ENCODE results near the gene DRAXIN. TPM values are rescaled to one million over a fixed set of nuclear protein-coding genes. Genes with fewer than 3 reads are reported as not detected.

The DRAXIN gene
- total RNA-seq, 2 experiments from 2014 or later, result 0.02 to 0.04 TPM

DNA sequence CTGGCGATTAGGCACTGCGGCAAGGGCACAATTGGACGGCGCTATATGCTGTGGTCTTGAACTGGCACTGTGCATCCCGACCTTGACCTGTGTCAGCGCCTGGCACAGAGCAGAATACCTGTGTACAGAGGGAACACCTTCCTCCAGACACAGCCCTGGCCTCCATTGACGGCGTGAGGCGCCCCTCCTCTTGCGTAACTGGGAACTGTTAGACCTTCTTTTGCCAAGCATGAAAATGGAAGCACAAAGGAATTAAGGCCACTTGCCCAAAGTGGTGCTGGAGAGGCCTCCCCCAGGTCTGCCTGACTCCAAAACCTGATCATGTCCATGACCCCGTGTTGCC is 37.6 kb downstream of the DRAXIN start:
- Mint-ChIP-seq H3K36me3 (ENCODE audit: low read depth) (no peaks in the 10 kb centered on the region), H3K27ac (no peak overlapping the region), H3K4me3 (no peak overlapping the region), H3K9me3 (ENCODE audit: low read depth) (no peaks in the 10 kb centered on the region), H3K4me1 (peaks cover 48% of the 10 kb centered on the region), H3K27me3 (no peaks in the 10 kb centered on the region)
- CTCF ChIA-PET, result interaction anchor here (0.6 kb wide), 1 partner anchor 81 kb away, joined by 3 read pairs; no protein-coding TSS in a partner anchor
- intact Hi-C loops (cut with DNase I, micrococcal nuclease), result no loop called here
- no peak for DNase-seq
- POLR2A ChIA-PET, result no interaction called here
- no peak for ATAC-seq

DNA sequence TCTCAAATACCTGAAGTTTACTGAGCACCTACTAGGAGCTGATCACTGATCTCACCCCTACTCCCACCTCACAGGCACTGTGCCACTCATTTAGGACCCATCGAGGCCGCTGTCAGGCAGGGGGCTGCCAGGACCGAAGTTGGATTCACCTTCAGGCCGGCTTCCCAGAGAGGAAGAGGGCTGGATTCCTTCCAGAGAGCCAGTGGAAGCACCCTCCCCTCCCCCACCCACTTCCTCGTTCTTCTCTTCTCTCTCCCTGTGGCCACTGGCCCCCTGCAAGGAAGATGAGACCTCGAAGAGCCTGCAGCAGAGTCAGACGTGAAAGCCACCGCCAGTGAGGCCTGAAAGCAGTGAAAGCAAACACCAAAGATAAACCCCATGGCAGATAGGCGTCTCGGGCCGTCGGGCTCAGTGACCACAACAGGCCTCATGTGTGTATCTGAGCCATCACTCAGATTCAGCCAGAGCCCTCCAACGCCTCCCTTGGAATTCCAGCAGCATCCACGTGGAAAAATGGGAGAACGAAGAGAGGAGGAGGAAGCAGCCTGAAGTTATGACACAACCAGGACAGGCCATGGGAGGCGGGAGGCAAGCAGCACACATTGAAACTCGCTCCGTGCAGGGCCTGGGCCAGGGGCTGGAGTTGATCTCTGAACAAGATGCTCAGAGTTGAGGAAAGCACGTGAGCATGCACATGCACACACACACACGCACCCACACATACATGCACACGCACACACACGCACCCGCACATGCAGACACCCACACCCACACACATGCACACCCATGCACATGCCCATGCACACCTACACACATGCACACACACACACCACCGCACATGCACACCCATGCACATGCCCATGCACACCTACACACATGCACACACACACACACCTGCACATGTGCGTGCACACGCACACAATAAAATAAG is 38.3 kb downstream of the DRAXIN start:
- Mint-ChIP-seq H3K36me3 (ENCODE audit: low read depth) (no peaks in the 10 kb centered on the region), H3K27ac (peak overlapping the region; percentile 77), H3K27me3 (no peaks in the 10 kb centered on the region), H3K4me1 (peaks cover 48% of the 10 kb centered on the region), H3K4me3 (peak overlapping the region; percentile 42), H3K9me3 (ENCODE audit: low read depth) (no peaks in the 10 kb centered on the region)
- peak; percentile 8 for ATAC-seq
- ChIA-PET CTCF (interaction anchor here (1.3 to 2.9 kb wide), 3 partner anchors 10 to 692 kb away, joined by 4 to 20 read pairs (median 17); no protein-coding TSS in a partner anchor), POLR2A (interaction anchor here (1.2 to 2.4 kb wide), 2 partner anchors 73 to 179 kb away, joined by 3 to 8 read pairs; no protein-coding TSS in a partner anchor)
- intact Hi-C loops (cut with DNase I, micrococcal nuclease), result loop anchor here (5.0 kb wide), 2 partner anchors 47 to 447 kb away; partner anchors contain the start of gene MAD2L2 (in 1 of the 2)
- DNase-seq, result peak; percentile 24

GRCh38 chr1:11730429-11730891 is 39.0 kb downstream of the DRAXIN start:
- intact Hi-C loops (cut with DNase I, micrococcal nuclease), result loop anchor here (5.0 kb wide), 2 partner anchors 48 to 448 kb away; partner anchors contain the start of gene MAD2L2 (in 1 of the 2)
- ATAC-seq, result peak; percentile 65
- H3K4me1 Mint-ChIP-seq, result peaks cover 46% of the 10 kb centered on the region
- peak overlapping the region; percentile 42 for H3K4me3 Mint-ChIP-seq
- peak overlapping the region; percentile 77 for H3K27ac Mint-ChIP-seq
- ChIA-PET CTCF (interaction anchor here (1.3 to 2.9 kb wide), 3 partner anchors 10 to 693 kb away, joined by 4 to 20 read pairs (median 17); no protein-coding TSS in a partner anchor), POLR2A (interaction anchor here (0.7 to 2.4 kb wide), 5 partner anchors 11 to 178 kb away, joined by 3 to 8 read pairs (median 3); no protein-coding TSS in a partner anchor)
- H3K36me3 Mint-ChIP-seq (ENCODE audit: low read depth), result no peaks in the 10 kb centered on the region
- peak; percentile 50 for DNase-seq
- H3K9me3 Mint-ChIP-seq (ENCODE audit: low read depth), result no peaks in the 10 kb centered on the region
- no peaks in the 10 kb centered on the region for H3K27me3 Mint-ChIP-seq

GRCh38 chr1:11731691-11732283 is 40.3 kb downstream of the DRAXIN start:
- DNase-seq, result peak; percentile 56
- peak overlapping the region; percentile 70 for H3K4me3 Mint-ChIP-seq
- ChIA-PET POLR2A (interaction anchor here (0.5 to 2.4 kb wide), 3 partner anchors 12 to 201 kb away, joined by 3 to 8 read pairs (median 3); no protein-coding TSS in a partner anchor), CTCF (interaction anchor here (2.6 to 2.9 kb wide), 2 partner anchors 12 to 81 kb away, joined by 17 to 20 read pairs; no protein-coding TSS in a partner anchor)
- no peaks in the 10 kb centered on the region for H3K27me3 Mint-ChIP-seq
- no peaks in the 10 kb centered on the region for H3K9me3 Mint-ChIP-seq (ENCODE audit: low read depth)
- peak overlapping the region; percentile 93 for H3K27ac Mint-ChIP-seq
- intact Hi-C loops (cut with DNase I, micrococcal nuclease), result loop anchor here (5.0 kb wide), 2 partner anchors 49 to 449 kb away; partner anchors contain the start of gene MAD2L2 (in 1 of the 2)
- H3K36me3 Mint-ChIP-seq (ENCODE audit: low read depth), result no peaks in the 10 kb centered on the region
- ATAC-seq, result peak; percentile 17
- peaks cover 43% of the 10 kb centered on the region for H3K4me1 Mint-ChIP-seq

DNA sequence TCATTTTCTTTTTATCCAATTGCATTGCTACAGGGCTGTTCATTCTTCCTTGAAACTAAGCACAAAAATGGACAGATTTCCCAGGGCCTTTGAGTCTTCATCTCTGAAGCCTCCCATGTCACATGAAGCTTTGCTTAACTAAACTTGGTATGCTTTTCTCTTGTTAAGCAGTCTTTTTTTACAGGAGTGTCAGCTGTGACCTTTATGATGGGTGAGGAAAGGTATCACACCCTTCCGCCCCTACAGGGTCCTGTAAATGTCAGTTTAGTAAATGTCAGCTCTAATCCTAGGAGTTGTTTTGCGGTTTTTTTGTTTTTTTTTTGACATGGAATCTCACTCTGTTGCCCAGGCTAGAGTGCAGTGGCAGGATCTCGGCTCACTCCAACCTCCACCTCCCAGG is 41.8 kb downstream of the DRAXIN start:
- intact Hi-C loops (cut with DNase I, micrococcal nuclease), result loop anchor here (5.0 kb wide), 2 partner anchors 51 to 451 kb away; partner anchors contain the start of gene MAD2L2 (in 1 of the 2)
- no peaks in the 10 kb centered on the region for H3K27me3 Mint-ChIP-seq
- no peak for DNase-seq
- no peak overlapping the region for H3K4me3 Mint-ChIP-seq
- H3K36me3 Mint-ChIP-seq (ENCODE audit: low read depth), result no peaks in the 10 kb centered on the region
- POLR2A ChIA-PET, result no interaction called here
- H3K4me1 Mint-ChIP-seq, result peaks cover 57% of the 10 kb centered on the region
- H3K27ac Mint-ChIP-seq, result no peak overlapping the region
- no peaks in the 10 kb centered on the region for H3K9me3 Mint-ChIP-seq (ENCODE audit: low read depth)
- ATAC-seq, result no peak
- CTCF ChIA-PET, result interaction anchor here (0.8 kb wide), 1 partner anchor 9 kb away, joined by 4 read pairs; no protein-coding TSS in a partner anchor

DNA sequence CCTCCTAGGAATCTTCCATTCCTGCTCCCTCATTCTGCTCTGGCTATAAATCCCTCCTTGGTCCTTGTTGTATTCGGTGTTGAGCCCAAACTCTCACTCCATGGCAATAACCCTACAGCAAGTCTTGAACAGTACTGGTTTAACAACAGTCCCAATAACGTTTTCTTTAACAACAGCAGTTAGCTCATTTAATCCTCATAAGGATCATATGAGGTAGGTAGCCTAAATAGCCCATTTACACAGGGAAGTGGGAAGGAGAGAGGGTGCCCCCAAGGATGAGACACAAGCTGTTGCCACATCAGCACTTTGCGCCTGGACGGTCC is 44.0 kb downstream of the DRAXIN start:
- no peaks in the 10 kb centered on the region for H3K36me3 Mint-ChIP-seq (ENCODE audit: low read depth)
- H3K27ac Mint-ChIP-seq, result no peak overlapping the region
- H3K27me3 Mint-ChIP-seq, result no peaks in the 10 kb centered on the region
- intact Hi-C loops (cut with DNase I, micrococcal nuclease), result loop anchor here in 1 of 2 experiments (5.0 kb wide), 2 partner anchors 172 to 673 kb away; partner anchors contain the start of gene SRM
- no peaks in the 10 kb centered on the region for H3K9me3 Mint-ChIP-seq (ENCODE audit: low read depth)
- DNase-seq (no peak), ATAC-seq (no peak)
- peak overlapping the region; percentile 87 for H3K4me3 Mint-ChIP-seq
- CTCF ChIA-PET, result interaction anchor here (0.5 to 3.6 kb wide), 8 partner anchors 16 to 830 kb away, joined by 3 to 22 read pairs (median 3); partner anchors contain the start of gene FBXO6
- POLR2A ChIA-PET, result interaction anchor here (2.9 kb wide), 1 partner anchor 173 kb away, joined by 18 read pairs; no protein-coding TSS in a partner anchor
- peaks cover 56% of the 10 kb centered on the region for H3K4me1 Mint-ChIP-seq

GRCh38 chr1:11735854-11736745 is 44.6 kb downstream of the DRAXIN start, which contains the start of gene AGTRAP:
AGTRAP (plus strand) TSS chr1:11736136; CDS start chr1:11736209, 73 bp downstream.
- ChIA-PET POLR2A (interaction anchor here (0.6 to 2.9 kb wide), 2 partner anchors 173 to 441 kb away, joined by 6 to 18 read pairs; no protein-coding TSS in a partner anchor), CTCF (interaction anchor here (0.6 to 3.6 kb wide), 8 partner anchors 12 to 172 kb away, joined by 3 to 22 read pairs (median 3); no protein-coding TSS in a partner anchor)
- Mint-ChIP-seq H3K4me1 (peaks cover 56% of the 10 kb centered on the region), H3K27me3 (no peaks in the 10 kb centered on the region), H3K27ac (peak within 1 kb of the TSS; percentile 82), H3K4me3 (peak within 1 kb of the TSS; percentile 87), H3K9me3 (ENCODE audit: low read depth) (no peaks in the 10 kb centered on the region), H3K36me3 (ENCODE audit: low read depth) (no peaks in the 10 kb centered on the region)
- peak; percentile 81 for ATAC-seq
- DNase-seq, result peak; percentile 95
- intact Hi-C loops (cut with DNase I, micrococcal nuclease), result loop anchor here in 1 of 2 experiments (1.0 to 5.0 kb wide), 8 partner anchors 55 to 674 kb away; partner anchors contain the start of genes CLCN6, DISP3, FBXO2 and FBXO44

GRCh38 chr1:11736746-11737639 is 45.5 kb downstream of the DRAXIN start:
- ATAC-seq (peak; percentile 61), DNase-seq (peak; percentile 72)
- no peaks in the 10 kb centered on the region for H3K27me3 Mint-ChIP-seq
- H3K27ac Mint-ChIP-seq, result peak overlapping the region; percentile 68
- ChIA-PET POLR2A (interaction anchor here (1.1 to 2.9 kb wide), 2 partner anchors 56 to 172 kb away, joined by 3 to 18 read pairs; no protein-coding TSS in a partner anchor), CTCF (interaction anchor here (0.7 to 3.6 kb wide), 8 partner anchors 11 to 697 kb away, joined by 3 to 22 read pairs (median 3); partner anchors contain the start of gene CLCN6)
- intact Hi-C loops (cut with DNase I, micrococcal nuclease), result loop anchor here in 1 of 2 experiments (1.0 to 5.0 kb wide), 8 partner anchors 56 to 675 kb away; partner anchors contain the start of genes CLCN6, DISP3, FBXO2 and FBXO44
- H3K4me1 Mint-ChIP-seq, result peaks cover 57% of the 10 kb centered on the region
- H3K4me3 Mint-ChIP-seq, result peak overlapping the region; percentile 87
- no peaks in the 10 kb centered on the region for H3K9me3 Mint-ChIP-seq (ENCODE audit: low read depth)
- H3K36me3 Mint-ChIP-seq (ENCODE audit: low read depth), result no peaks in the 10 kb centered on the region

DNA sequence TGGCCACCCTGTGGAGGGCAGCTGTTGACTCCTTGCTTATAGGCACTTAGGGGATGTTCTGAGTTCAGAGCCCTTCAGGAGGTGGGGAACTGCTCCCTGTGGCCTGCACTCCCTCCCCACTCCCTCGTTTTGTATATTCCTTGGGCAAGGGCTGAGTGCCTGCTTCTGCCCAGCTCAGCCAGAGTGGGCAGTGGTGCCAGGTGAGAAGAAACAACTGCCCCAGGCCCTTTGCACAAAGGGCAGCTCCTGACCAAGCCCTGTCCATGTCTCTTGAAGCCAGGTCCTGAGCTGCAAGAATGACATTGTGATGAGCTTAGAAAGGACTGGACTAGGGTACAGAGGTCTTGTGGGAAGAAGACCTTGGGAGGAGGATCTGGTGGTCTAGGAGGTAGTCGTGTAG is 46.6 kb downstream of the DRAXIN start:
- Mint-ChIP-seq H3K4me3 (no peak overlapping the region), H3K27me3 (no peaks in the 10 kb centered on the region), H3K9me3 (ENCODE audit: low read depth) (no peaks in the 10 kb centered on the region), H3K4me1 (peaks cover 54% of the 10 kb centered on the region), H3K27ac (no peak overlapping the region), H3K36me3 (ENCODE audit: low read depth) (no peaks in the 10 kb centered on the region)
- ChIA-PET POLR2A (no interaction called here), CTCF (interaction anchor here (0.7 kb wide), 1 partner anchor 698 kb away, joined by 3 read pairs; no protein-coding TSS in a partner anchor)
- DNase-seq (no peak), ATAC-seq (no peak)
- intact Hi-C loops (cut with DNase I, micrococcal nuclease), result loop anchor here in 1 of 2 experiments (5.0 kb wide), 2 partner anchors 169 to 676 kb away; partner anchors contain the start of gene SRM

Measured in activated CD4-positive, alpha-beta T cell treated with anti-CD3 and anti-CD28 coated beads for 36 hours (primary cell).